ENCODE measurements around the gene AKAP6.

AKAP6 gene

DNA sequence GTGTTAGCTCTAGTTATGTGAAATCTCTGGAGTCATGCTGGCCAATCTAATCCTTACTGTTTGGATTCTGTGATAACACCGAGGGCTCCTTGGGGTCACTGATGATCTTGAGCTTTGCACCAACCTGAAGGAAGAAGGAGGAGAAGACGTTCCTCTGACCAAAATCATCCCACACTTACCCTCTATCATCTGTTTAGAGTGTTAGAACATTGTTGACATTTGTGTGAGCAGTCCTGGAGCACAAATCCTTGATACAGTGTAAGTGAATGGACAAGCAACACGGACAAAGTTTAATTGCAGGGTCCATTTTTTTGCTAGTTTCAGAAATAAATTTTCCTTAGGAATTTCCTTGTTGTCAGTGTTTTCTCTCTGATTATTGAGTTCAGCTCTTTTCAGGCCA lies 181.7 kb downstream of the AKAP6 start:
- H3K36me3 ChIP-seq (ENCODE audit: control insufficient read depth, insufficient read depth, low read length), result no peaks in the 10 kb centered on the region
- no peaks in the 10 kb centered on the region for H3K4me1 ChIP-seq (ENCODE audit: control insufficient read depth, insufficient read depth, low read length, poor library complexity, severe bottlenecking)

DNA sequence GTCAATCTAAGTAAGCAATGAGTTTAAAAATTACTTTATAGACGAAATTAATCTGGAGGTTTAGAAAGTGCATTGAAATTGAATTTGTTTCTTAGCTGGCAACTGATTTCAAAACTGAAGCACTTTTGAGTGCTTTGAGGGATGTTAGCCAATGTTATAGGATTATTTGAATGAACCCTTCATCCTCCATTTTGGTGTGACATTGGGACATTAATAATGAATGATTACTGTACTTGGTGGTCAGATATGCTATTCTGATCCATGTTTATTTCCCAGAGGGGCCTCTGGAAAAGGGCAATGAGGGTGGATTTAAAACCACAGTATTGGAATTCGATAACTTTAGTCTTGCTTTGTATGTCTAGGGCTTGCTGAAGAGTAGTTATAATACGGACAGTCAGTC lies 183.2 kb downstream of the AKAP6 start:
- no peaks in the 10 kb centered on the region for H3K9me3 ChIP-seq (ENCODE audit: control insufficient read depth, low read length)
- DNase-seq, result no peak
- H3K27me3 ChIP-seq (replicated peaks; ENCODE audit: control insufficient read depth, insufficient read depth, low read length, poor library complexity, severe bottlenecking), result no peaks in the 10 kb centered on the region
- no peak overlapping the region for H3K4me3 ChIP-seq (ENCODE audit: insufficient read depth, low read depth, low read length, poor library complexity, severe bottlenecking)
- H3K36me3 ChIP-seq (ENCODE audit: control insufficient read depth, insufficient read depth, low read length), result no peaks in the 10 kb centered on the region
- no peaks in the 10 kb centered on the region for H3K4me1 ChIP-seq (ENCODE audit: control insufficient read depth, insufficient read depth, low read length, poor library complexity, severe bottlenecking)
- no peak overlapping the region for H3K27ac ChIP-seq (ENCODE audit: insufficient read depth, low read length, poor library complexity, severe bottlenecking)

More for the DNA sequence above, 181.7 kb downstream of the AKAP6 start:
- no peak for DNase-seq
- H3K27ac ChIP-seq (ENCODE audit: insufficient read depth, low read length, poor library complexity, severe bottlenecking), result no peak overlapping the region
- H3K4me3 ChIP-seq (ENCODE audit: insufficient read depth, low read depth, low read length, poor library complexity, severe bottlenecking), result no peak overlapping the region
- H3K27me3 ChIP-seq (replicated peaks; ENCODE audit: control insufficient read depth, insufficient read depth, low read length, poor library complexity, severe bottlenecking), result no peaks in the 10 kb centered on the region
- H3K9me3 ChIP-seq (ENCODE audit: control insufficient read depth, low read length), result no peaks in the 10 kb centered on the region

DNA sequence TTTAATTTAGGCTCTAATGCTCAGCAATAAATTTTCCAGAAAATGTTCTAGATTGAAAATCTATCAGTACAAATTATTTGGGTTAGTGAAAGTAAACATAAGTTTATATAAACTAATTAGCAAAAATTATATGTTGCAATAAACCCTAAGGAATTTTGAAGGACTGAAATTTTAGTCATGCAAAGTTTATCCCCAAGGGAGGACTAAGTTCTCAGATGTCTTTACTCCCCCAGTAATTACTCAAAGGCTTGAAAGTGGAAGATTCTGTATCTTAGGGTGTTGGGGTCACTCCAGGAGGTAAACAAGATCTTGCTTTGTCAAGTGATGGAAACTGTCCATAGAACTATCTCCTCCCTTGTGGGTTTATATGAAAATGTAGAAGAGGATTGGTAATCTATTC lies 183.7 kb downstream of the AKAP6 start:
- Histone ChIP-seq H3K36me3 (ENCODE audit: control insufficient read depth, insufficient read depth, low read length) (no peaks in the 10 kb centered on the region), H3K4me3 (ENCODE audit: insufficient read depth, low read depth, low read length, poor library complexity, severe bottlenecking) (no peak overlapping the region), H3K27ac (ENCODE audit: insufficient read depth, low read length, poor library complexity, severe bottlenecking) (no peak overlapping the region), H3K27me3 (replicated peaks; ENCODE audit: control insufficient read depth, insufficient read depth, low read length, poor library complexity, severe bottlenecking) (no peaks in the 10 kb centered on the region), H3K9me3 (ENCODE audit: control insufficient read depth, low read length) (no peaks in the 10 kb centered on the region), H3K4me1 (ENCODE audit: control insufficient read depth, insufficient read depth, low read length, poor library complexity, severe bottlenecking) (no peaks in the 10 kb centered on the region)
- DNase-seq, result no peak

DNA sequence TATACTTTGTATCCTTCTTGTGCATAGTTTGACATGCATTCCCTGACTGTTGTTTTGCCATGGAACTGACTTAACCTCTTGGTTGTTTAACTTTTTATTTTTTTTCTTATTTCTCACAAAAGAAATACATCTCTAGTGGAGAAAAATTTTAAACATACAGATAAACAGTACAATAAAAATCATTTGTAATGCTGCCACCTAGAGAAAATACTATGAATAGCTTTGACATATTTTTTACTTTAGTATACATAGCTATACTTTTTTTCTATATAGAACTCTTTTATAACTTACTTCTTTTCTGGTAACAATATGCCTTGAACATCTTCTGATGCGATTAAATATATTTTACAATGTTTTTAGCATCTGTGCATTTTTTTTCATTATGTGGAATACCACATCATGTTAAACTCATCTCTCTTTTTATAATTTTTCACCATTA lies 184.5 kb downstream of the AKAP6 start:
- Histone ChIP-seq H3K9me3 (ENCODE audit: control insufficient read depth, low read length) (no peaks in the 10 kb centered on the region), H3K27ac (ENCODE audit: insufficient read depth, low read length, poor library complexity, severe bottlenecking) (no peak overlapping the region), H3K27me3 (replicated peaks; ENCODE audit: control insufficient read depth, insufficient read depth, low read length, poor library complexity, severe bottlenecking) (no peaks in the 10 kb centered on the region), H3K4me1 (ENCODE audit: control insufficient read depth, insufficient read depth, low read length, poor library complexity, severe bottlenecking) (no peaks in the 10 kb centered on the region), H3K36me3 (ENCODE audit: control insufficient read depth, insufficient read depth, low read length) (no peaks in the 10 kb centered on the region), H3K4me3 (ENCODE audit: insufficient read depth, low read depth, low read length, poor library complexity, severe bottlenecking) (no peak overlapping the region)
- no peak for DNase-seq

DNA sequence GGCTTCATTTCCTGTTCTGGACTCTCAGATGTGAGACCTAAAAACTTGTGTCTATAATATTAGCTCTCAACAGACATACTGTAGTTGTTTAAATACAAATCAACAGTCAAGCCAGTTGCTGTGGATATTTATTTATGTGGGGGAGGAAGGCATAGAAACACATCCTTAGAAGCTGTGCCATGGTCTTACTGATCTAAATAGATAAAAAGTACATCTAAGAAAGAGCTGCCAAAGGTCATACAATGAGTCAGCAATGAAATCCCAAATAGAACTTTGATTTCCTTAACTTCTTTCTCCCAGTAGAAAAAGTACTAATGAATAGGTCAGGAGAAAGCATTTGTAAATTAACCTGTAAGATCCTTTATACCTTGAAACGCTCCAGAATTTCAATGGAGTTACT lies 185.1 kb downstream of the AKAP6 start:
- DNase-seq, result no peak

DNA sequence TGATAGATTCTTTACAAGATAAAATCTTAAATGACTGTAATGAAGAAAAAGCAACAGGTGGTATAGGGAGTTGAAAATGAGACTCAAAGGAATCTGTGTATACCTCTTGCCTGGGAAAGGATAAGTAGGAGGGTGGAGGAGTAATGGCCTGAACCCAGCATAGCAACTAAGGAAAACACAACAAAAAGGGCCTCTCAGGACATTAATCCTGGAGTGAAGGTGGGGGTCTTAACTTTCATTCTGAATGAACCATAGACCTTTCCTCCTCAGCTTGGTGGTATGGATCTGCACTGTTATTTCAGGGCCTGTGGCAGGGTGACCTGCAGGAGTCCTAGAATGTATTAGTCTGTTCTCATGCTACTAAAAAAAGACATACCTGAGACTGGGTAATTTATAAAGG lies 185.6 kb downstream of the AKAP6 start:
- no peaks in the 10 kb centered on the region for H3K27me3 ChIP-seq (replicated peaks; ENCODE audit: control insufficient read depth, insufficient read depth, low read length, poor library complexity, severe bottlenecking)
- H3K36me3 ChIP-seq (ENCODE audit: control insufficient read depth, insufficient read depth, low read length), result no peaks in the 10 kb centered on the region
- no peaks in the 10 kb centered on the region for H3K4me1 ChIP-seq (ENCODE audit: control insufficient read depth, insufficient read depth, low read length, poor library complexity, severe bottlenecking)
- no peaks in the 10 kb centered on the region for H3K9me3 ChIP-seq (ENCODE audit: control insufficient read depth, low read length)
- DNase-seq, result no peak
- no peak overlapping the region for H3K27ac ChIP-seq (ENCODE audit: insufficient read depth, low read length, poor library complexity, severe bottlenecking)
- no peak overlapping the region for H3K4me3 ChIP-seq (ENCODE audit: insufficient read depth, low read depth, low read length, poor library complexity, severe bottlenecking)

More for the DNA sequence above, 185.1 kb downstream of the AKAP6 start:
- Histone ChIP-seq H3K36me3 (ENCODE audit: control insufficient read depth, insufficient read depth, low read length) (no peaks in the 10 kb centered on the region), H3K4me3 (ENCODE audit: insufficient read depth, low read depth, low read length, poor library complexity, severe bottlenecking) (no peak overlapping the region), H3K27ac (ENCODE audit: insufficient read depth, low read length, poor library complexity, severe bottlenecking) (no peak overlapping the region), H3K4me1 (ENCODE audit: control insufficient read depth, insufficient read depth, low read length, poor library complexity, severe bottlenecking) (no peaks in the 10 kb centered on the region), H3K9me3 (ENCODE audit: control insufficient read depth, low read length) (no peaks in the 10 kb centered on the region), H3K27me3 (replicated peaks; ENCODE audit: control insufficient read depth, insufficient read depth, low read length, poor library complexity, severe bottlenecking) (no peaks in the 10 kb centered on the region)

DNA sequence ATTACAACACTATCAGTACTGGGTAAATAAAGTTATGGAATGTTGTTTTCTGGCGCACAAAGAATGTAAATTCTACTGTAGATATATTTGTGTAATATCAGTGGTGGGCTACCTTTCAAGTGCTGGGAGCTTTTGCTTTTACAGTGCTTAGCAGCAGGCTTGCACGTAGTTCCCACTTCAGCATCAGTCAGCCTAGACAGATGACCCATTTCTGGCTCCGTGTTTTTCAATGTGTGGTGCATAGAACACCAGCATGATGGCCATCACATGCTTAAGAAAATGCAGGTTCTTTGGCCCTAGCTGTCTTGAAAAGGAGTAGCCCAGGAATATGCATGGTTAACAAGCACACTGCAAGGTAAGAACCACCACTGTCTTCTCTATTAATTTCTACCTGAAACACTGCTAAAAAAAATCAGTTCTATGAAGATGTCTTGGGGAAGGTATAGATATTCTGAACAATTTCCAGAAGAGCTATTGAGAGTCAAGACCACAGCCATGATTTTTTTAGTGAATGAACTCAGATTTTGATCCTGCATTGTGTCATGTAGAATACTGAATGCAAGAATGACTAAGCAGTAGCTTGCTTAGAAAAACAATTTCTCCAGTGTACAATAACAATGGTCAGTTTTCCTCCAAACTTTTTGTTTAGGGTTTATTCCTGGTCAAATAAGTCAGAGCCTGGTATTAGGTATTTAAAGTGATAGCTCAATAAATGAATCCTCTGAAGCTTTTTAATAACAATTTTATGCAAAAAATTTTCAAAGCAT lies 195.7 kb downstream of the AKAP6 start:
- no peak overlapping the region for H3K4me3 ChIP-seq (ENCODE audit: insufficient read depth, low read depth, low read length, poor library complexity, severe bottlenecking)
- no peaks in the 10 kb centered on the region for H3K36me3 ChIP-seq (ENCODE audit: control insufficient read depth, insufficient read depth, low read length)
- DNase-seq, result no peak
- no peaks in the 10 kb centered on the region for H3K9me3 ChIP-seq (ENCODE audit: control insufficient read depth, low read length)
- no peaks in the 10 kb centered on the region for H3K4me1 ChIP-seq (ENCODE audit: control insufficient read depth, insufficient read depth, low read length, poor library complexity, severe bottlenecking)
- no peak overlapping the region for H3K27ac ChIP-seq (ENCODE audit: insufficient read depth, low read length, poor library complexity, severe bottlenecking)
- no peaks in the 10 kb centered on the region for H3K27me3 ChIP-seq (replicated peaks; ENCODE audit: control insufficient read depth, insufficient read depth, low read length, poor library complexity, severe bottlenecking)

DNA sequence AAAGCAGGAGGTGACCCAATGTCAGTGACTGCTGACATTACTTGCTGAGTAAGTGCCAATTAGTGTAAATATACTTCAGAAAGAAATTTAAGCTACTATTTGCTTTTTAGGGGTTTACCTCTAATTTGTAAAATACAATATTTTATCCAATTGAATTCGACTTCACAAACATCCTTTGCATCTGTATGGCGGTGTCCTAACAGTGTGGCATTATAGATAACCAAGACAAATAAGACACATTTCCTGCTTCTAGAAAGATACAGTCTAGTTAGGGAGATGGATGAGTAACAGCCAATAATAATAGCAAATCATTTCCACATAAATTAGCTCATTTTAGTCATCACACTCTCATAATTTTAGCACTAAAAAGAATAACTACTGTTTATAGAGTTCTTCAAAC lies 196.5 kb downstream of the AKAP6 start:
- Histone ChIP-seq H3K4me3 (ENCODE audit: insufficient read depth, low read depth, low read length, poor library complexity, severe bottlenecking) (no peak overlapping the region), H3K27ac (ENCODE audit: insufficient read depth, low read length, poor library complexity, severe bottlenecking) (no peak overlapping the region), H3K4me1 (ENCODE audit: control insufficient read depth, insufficient read depth, low read length, poor library complexity, severe bottlenecking) (no peaks in the 10 kb centered on the region), H3K36me3 (ENCODE audit: control insufficient read depth, insufficient read depth, low read length) (no peaks in the 10 kb centered on the region), H3K27me3 (replicated peaks; ENCODE audit: control insufficient read depth, insufficient read depth, low read length, poor library complexity, severe bottlenecking) (no peaks in the 10 kb centered on the region), H3K9me3 (ENCODE audit: control insufficient read depth, low read length) (no peaks in the 10 kb centered on the region)
- DNase-seq, result no peak

DNA sequence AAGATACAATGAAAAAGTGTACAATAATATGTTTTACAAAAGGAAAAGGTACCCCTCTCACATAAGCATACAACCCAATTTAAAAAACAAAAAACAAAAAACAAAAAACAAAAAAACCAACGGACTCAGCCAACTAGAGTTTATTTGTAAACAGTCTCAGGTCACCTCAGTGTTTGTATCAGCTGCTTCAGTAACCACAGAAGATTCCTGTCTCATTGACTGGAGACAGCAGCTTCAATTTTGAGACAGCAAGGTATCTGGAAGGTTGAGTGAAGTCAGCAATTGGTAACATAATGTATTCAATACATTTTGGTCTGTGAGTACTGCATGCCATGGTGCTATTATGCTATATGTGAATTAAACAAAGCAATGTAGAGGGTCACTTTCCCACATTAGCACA lies 201.7 kb downstream of the AKAP6 start:
- Histone ChIP-seq H3K27me3 (replicated peaks; ENCODE audit: control insufficient read depth, insufficient read depth, low read length, poor library complexity, severe bottlenecking) (no peaks in the 10 kb centered on the region), H3K9me3 (ENCODE audit: control insufficient read depth, low read length) (no peaks in the 10 kb centered on the region), H3K36me3 (ENCODE audit: control insufficient read depth, insufficient read depth, low read length) (no peaks in the 10 kb centered on the region), H3K27ac (ENCODE audit: insufficient read depth, low read length, poor library complexity, severe bottlenecking) (no peak overlapping the region), H3K4me3 (ENCODE audit: insufficient read depth, low read depth, low read length, poor library complexity, severe bottlenecking) (no peak overlapping the region), H3K4me1 (ENCODE audit: control insufficient read depth, insufficient read depth, low read length, poor library complexity, severe bottlenecking) (no peaks in the 10 kb centered on the region)
- no peak for DNase-seq

DNA sequence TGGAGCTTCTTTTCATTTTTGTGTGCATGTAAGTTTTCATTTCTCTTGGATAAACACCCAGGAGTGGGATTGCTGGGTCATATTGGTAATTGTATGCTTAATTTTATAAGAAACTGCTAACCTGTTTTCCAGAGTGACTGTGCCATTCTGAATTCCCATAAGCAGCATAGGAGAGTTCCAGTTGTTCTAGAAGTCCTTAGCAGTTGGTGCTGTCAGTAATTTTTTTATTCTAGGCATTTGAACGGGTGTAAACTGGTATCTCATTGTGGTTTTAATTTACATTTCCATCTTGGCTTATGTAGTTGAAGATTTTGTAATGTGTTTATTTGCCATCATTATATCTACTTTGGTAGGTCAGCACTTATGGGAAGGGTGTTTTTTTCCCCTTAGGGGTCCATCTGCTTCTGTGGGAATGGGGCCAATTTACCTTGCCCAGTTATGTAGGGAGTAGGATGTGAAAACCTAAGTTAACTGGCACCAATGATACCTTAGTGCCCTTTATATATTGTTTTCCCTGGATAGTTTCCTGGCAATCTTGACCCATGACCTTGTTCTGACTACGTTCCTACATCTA lies 202.9 kb downstream of the AKAP6 start:
- H3K9me3 ChIP-seq (ENCODE audit: control insufficient read depth, low read length), result no peaks in the 10 kb centered on the region
- no peak overlapping the region for H3K27ac ChIP-seq (ENCODE audit: insufficient read depth, low read length, poor library complexity, severe bottlenecking)
- H3K27me3 ChIP-seq (replicated peaks; ENCODE audit: control insufficient read depth, insufficient read depth, low read length, poor library complexity, severe bottlenecking), result no peaks in the 10 kb centered on the region
- H3K4me3 ChIP-seq (ENCODE audit: insufficient read depth, low read depth, low read length, poor library complexity, severe bottlenecking), result no peak overlapping the region
- no peaks in the 10 kb centered on the region for H3K4me1 ChIP-seq (ENCODE audit: control insufficient read depth, insufficient read depth, low read length, poor library complexity, severe bottlenecking)
- no peaks in the 10 kb centered on the region for H3K36me3 ChIP-seq (ENCODE audit: control insufficient read depth, insufficient read depth, low read length)
- no peak for DNase-seq

All from effector memory CD4-positive, alpha-beta T cell (primary cell).